B cell (primary cell): ENCODE data around the gene BANF2.

Experiments
- EZH2 ChIP-seq: IDR thresholded peaks from 2 replicates; pipeline ENCODE4 v1.6.1; 2012; ENCODE audit warnings: borderline replicate concordance, low read depth, mild to moderate bottlenecking, moderate library complexity, low read length; ENCODE audit not compliant: insufficient read depth, poor library complexity, severe bottlenecking
- TF ChIP-seq, protein P1 (sequence below): fragments of 200-600 bp; IDR thresholded peaks from one replicate; pipeline ENCODE4 v1.8.0; 2022; ENCODE audit warnings: antibody characterized with exemption, mild to moderate bottlenecking

DNA sequence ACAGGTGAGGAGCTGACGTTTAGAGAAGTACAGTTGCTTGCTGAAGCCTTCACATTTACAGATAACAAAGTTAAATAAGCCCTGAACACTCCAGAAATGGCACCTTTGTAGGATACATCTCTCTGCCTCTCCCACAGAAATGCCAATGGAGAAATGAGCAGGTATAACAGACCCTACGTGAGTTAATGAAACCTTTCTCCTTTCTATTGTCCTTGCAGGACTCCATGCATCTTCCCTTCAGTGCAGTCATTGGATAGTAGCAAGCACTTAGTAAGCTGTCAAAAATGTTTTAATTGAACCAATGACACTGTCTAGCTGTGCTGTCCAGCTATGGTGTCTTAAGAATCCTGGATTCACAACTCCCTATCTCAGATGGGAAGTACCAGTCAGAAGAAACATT, 9.6 kb upstream of the BANF2 start:
- TF ChIP-seq, protein P1, sequence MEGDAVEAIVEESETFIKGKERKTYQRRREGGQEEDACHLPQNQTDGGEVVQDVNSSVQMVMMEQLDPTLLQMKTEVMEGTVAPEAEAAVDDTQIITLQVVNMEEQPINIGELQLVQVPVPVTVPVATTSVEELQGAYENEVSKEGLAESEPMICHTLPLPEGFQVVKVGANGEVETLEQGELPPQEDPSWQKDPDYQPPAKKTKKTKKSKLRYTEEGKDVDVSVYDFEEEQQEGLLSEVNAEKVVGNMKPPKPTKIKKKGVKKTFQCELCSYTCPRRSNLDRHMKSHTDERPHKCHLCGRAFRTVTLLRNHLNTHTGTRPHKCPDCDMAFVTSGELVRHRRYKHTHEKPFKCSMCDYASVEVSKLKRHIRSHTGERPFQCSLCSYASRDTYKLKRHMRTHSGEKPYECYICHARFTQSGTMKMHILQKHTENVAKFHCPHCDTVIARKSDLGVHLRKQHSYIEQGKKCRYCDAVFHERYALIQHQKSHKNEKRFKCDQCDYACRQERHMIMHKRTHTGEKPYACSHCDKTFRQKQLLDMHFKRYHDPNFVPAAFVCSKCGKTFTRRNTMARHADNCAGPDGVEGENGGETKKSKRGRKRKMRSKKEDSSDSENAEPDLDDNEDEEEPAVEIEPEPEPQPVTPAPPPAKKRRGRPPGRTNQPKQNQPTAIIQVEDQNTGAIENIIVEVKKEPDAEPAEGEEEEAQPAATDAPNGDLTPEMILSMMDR = no peak
- TF ChIP-seq EZH2 = no peak
